GM18498 (cell line): ENCODE results near the gene TRAPPC11.

ENCODE experiments used
- ATAC-seq: cut with Tn5 transposase; IDR thresholded peaks from one replicate; pipeline ENCODE4 v1.9.1; 2021; ENCODE audit warnings: mild to moderate bottlenecking, moderate library complexity; ENCODE audit not compliant: unreplicated experiment

Gene TRAPPC11

DNA sequence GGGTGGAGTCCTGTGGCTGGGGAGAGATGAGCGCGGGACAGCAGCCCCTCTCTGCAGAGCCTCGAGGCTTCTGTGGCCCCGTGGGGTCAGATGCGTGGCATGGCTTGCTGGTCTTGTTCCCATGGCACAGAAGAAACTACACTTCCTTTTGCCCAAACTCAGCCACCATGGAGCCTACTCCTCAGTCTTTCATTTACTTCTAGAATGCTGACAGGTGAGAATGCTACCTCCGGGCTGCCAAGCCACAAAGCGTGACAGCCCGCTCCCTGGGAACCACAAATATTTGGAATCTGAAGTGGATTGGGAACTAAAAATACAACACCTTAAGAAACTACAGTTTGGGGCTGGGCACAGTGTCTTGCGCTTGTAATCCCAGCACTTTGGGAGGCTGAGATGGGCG lies 98.0 kb downstream of the TRAPPC11 start:
- no peak for ATAC-seq

DNA sequence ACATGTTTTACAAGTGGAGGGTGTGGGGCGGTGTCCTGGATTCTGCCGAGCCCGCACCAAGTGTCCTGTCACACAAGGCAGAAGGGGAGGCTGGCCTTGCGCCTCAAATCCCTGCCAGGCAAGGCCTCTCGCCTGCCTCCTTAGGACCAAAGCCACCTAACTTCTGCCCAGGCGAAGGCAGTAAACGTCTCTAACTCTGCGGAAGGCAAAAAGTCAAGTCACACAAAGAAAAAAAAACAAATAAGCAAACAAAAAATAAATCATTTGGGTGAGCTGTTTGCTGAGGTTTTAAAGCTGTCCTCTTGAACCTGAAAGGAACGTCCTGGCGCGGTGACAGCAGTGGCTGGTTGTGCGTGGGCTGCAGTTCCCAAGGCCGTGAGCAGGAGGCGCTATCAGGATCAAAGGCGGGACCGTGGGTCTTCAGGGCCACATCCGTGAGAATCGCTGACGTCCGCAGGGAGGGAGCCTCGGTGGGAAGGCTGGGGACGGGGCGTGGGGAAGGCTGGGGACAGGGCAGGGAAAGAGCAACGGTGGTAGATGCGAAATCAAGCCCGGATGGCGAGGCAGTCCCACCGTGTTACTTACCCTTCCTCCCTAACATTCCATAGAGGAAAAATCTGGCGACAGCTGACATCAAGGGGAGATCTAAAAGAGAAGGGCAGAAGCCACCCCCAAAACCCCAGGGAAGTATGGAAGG lies 99.1 kb downstream of the TRAPPC11 start:
- no peak for ATAC-seq

DNA sequence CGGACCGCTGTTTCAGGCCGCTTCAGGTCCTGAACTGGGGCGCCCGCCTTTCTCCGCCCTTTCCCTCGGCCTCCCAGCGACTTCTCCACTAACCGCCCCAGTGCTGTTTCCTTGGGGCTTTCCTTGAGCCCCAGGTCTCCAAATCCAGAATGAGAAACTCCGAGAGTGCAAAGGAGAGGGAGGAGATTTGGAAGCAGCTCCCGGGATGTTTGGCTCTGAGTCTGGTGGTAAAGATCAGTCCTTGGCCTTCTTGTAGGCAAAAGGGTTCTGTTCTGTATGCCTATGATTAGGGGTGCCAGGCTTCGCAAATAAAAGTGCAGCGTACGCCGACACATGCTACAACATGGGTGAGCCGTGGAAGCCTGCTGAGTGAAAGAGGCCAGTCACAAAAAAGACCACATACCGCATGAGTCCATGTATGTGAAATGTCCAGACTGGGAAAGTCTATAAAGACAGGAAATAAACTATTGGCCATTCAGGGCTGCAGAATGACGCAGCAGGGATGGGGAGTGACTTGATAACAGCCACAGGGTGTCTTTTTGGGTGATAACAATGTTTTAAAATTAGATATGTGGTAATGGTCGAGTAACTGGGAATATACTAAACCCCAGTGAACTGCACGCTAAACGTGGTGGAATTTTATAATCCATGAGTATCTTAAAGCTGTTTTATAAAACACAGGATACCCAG lies 99.8 kb downstream of the TRAPPC11 start:
- no peak for ATAC-seq

DNA sequence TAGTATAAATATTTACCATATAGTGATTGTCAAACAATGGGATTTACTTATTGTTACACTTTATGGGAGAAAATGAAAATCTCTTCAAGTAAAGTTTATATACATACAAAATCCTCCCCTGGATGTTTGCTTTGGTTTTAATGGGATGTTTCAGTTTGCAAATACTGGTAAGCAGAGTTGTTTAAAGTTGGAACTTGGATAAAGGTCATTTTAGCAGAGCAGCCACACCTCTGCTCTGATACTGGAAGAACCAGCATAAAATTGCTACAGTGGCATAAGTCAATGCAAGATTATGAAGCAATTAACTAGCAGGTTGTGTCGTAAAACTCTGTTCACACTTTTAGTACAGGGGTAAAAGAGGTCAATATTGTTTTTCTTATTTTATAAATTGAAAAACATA lies 101.2 kb downstream of the TRAPPC11 start:
- no peak for ATAC-seq
